IPS DF 6.9 (cell line): ENCODE measurements around the gene NCS1.
"Not testable (repeated sequence)": the region's sequence is repeated elsewhere in the genome, so short reads cannot be mapped to it uniquely, and the experiment has no call there.

Source experiments
- DNase-seq: peaks from one replicate; pipeline ENCODE4 v3.0.0-alpha.2; 2013; ENCODE audit warnings: low read depth, low spot score
- H3K27ac ChIP-seq: one replicate; pipeline ENCODE4 v1.5.1; 2013; ENCODE audit warnings: low read length, control low read depth
- H3K27me3 ChIP-seq: 2 replicates; pipeline ENCODE4 v1.6.1; 2013; ENCODE audit warnings: mild to moderate bottlenecking, low read length; ENCODE audit not compliant: control insufficient read depth, insufficient read depth
- H3K36me3 ChIP-seq: 2 replicates; pipeline ENCODE4 v1.6.1; 2013; ENCODE audit warnings: low read length; ENCODE audit not compliant: control insufficient read depth, insufficient read depth
- H3K4me1 ChIP-seq: 2 replicates; pipeline ENCODE4 v1.6.1; 2013; ENCODE audit warnings: low read length; ENCODE audit not compliant: control insufficient read depth, insufficient read depth
- H3K4me3 ChIP-seq: 2 replicates; pipeline ENCODE4 v1.5.1; 2013; ENCODE audit warnings: mild to moderate bottlenecking, low read length
- H3K9me3 ChIP-seq: 2 replicates; pipeline ENCODE4 v1.6.1; 2013; ENCODE audit warnings: low read length, inconsistent platforms; ENCODE audit not compliant: control insufficient read depth, insufficient read depth
- WGBS: extraction: QIAGEN DNeasy Blood & Tissue Kit; methylation state at CpG from one replicate; pipeline ENCODE4 v1.1.7; 2013; ENCODE audit warnings: mixed read lengths, missing lambda C conversion rate; ENCODE audit not compliant: insufficient read length, insufficient coverage; 5-methylcytosine and 5-hydroxymethylcytosine counted together

Gene NCS1

GRCh38 chr9:130243882-130244170 is 71.6 kb downstream of the NCS1 start:
- no peaks in the 10 kb centered on the region for H3K9me3 ChIP-seq
- no peak overlapping the region for H3K4me3 ChIP-seq
- DNase-seq = no peak
- no peaks in the 10 kb centered on the region for H3K27me3 ChIP-seq
- no peaks in the 10 kb centered on the region for H3K36me3 ChIP-seq
- H3K27ac ChIP-seq = no peak overlapping the region
- peaks cover 5% of the 10 kb centered on the region for H3K4me1 ChIP-seq
- WGBS = no CpG with 5 or more reads among the region's 7 CpGs

GRCh38 chr9:130244548-130245165 is 72.5 kb downstream of the NCS1 start:
- Histone ChIP-seq H3K27me3 (no peaks in the 10 kb centered on the region), H3K9me3 (no peaks in the 10 kb centered on the region), H3K36me3 (no peaks in the 10 kb centered on the region), H3K4me1 (peaks cover 5% of the 10 kb centered on the region), H3K27ac (no peak overlapping the region), H3K4me3 (no peak overlapping the region)
- DNase-seq = no peak
- WGBS = no CpG with 5 or more reads among the region's 13 CpGs

GRCh38 chr9:130245474-130245873 is 73.3 kb downstream of the NCS1 start:
- no peak overlapping the region for H3K27ac ChIP-seq
- H3K4me3 ChIP-seq = no peak overlapping the region
- no peaks in the 10 kb centered on the region for H3K27me3 ChIP-seq
- H3K9me3 ChIP-seq = no peaks in the 10 kb centered on the region
- WGBS = no CpG with 5 or more reads among the region's 11 CpGs
- DNase-seq = no peak
- H3K4me1 ChIP-seq = peaks cover 3% of the 10 kb centered on the region
- no peaks in the 10 kb centered on the region for H3K36me3 ChIP-seq

GRCh38 chr9:130246126-130246525 is 73.9 kb downstream of the NCS1 start:
- Histone ChIP-seq H3K27ac (no peak overlapping the region), H3K4me1 (peaks cover 3% of the 10 kb centered on the region), H3K36me3 (no peaks in the 10 kb centered on the region), H3K9me3 (no peaks in the 10 kb centered on the region), H3K4me3 (no peak overlapping the region), H3K27me3 (no peaks in the 10 kb centered on the region)
- no CpG with 5 or more reads among the region's 3 CpGs for WGBS
- no peak for DNase-seq

- no CpG with 5 or more reads among the region's 23 CpGs for WGBS
- no peaks in the 10 kb centered on the region for H3K36me3 ChIP-seq
- H3K4me3 ChIP-seq = no peak overlapping the region
- DNase-seq = no peak
- peaks cover 2% of the 10 kb centered on the region; the same call in 1 of the 2 replicates for H3K4me1 ChIP-seq
- no peaks in the 10 kb centered on the region for H3K9me3 ChIP-seq
- H3K27ac ChIP-seq = no peak overlapping the region
- H3K27me3 ChIP-seq = no peaks in the 10 kb centered on the region
Measured at GRCh38 chr9:130254747-130255630, 82.8 kb downstream of the NCS1 start.

- WGBS = no CpG with 5 or more reads among the region's 5 CpGs
- Histone ChIP-seq H3K9me3 (no peaks in the 10 kb centered on the region), H3K4me3 (no peak overlapping the region), H3K4me1 (peaks cover 2% of the 10 kb centered on the region; the same call in 1 of the 2 replicates), H3K27me3 (no peaks in the 10 kb centered on the region), H3K36me3 (no peaks in the 10 kb centered on the region), H3K27ac (no peak overlapping the region)
- no peak for DNase-seq
Measured at GRCh38 chr9:130255631-130256134, 83.5 kb downstream of the NCS1 start.

GRCh38 chr9:130256644-130257043 is 84.4 kb downstream of the NCS1 start:
- Histone ChIP-seq H3K9me3 (no peaks in the 10 kb centered on the region), H3K27ac (no peak overlapping the region), H3K36me3 (no peaks in the 10 kb centered on the region), H3K4me3 (no peak overlapping the region), H3K4me1 (peaks cover 2% of the 10 kb centered on the region; the same call in 1 of the 2 replicates), H3K27me3 (no peaks in the 10 kb centered on the region)
- no peak for DNase-seq
- WGBS = no CpG with 5 or more reads among the region's 2 CpGs

- not testable (repeated sequence) for H3K27ac ChIP-seq, H3K27me3 ChIP-seq, H3K4me3 ChIP-seq, H3K9me3 ChIP-seq, H3K36me3 ChIP-seq, H3K4me1 ChIP-seq, DNase-seq
- no CpG with 5 or more reads among the region's 7 CpGs for WGBS
Measured at GRCh38 chr9:130258137-130258536, 85.9 kb downstream of the NCS1 start.

GRCh38 chr9:130259044-130259443 is 86.8 kb downstream of the NCS1 start:
- peaks cover 4% of the 10 kb centered on the region; the same call in 1 of the 2 replicates for H3K4me1 ChIP-seq
- no peaks in the 10 kb centered on the region for H3K9me3 ChIP-seq
- no CpG with 5 or more reads among the region's 4 CpGs for WGBS
- H3K27me3 ChIP-seq = no peaks in the 10 kb centered on the region
- no peak for DNase-seq
- H3K27ac ChIP-seq = no peak overlapping the region
- H3K4me3 ChIP-seq = no peak overlapping the region
- H3K36me3 ChIP-seq = no peaks in the 10 kb centered on the region

- H3K4me1 ChIP-seq = peaks cover 3% of the 10 kb centered on the region
- H3K4me3 ChIP-seq = no peak overlapping the region
- no peak for DNase-seq
- no CpG with 5 or more reads among the region's 16 CpGs for WGBS
- H3K27me3 ChIP-seq = no peaks in the 10 kb centered on the region; the same call in 1 of the 2 replicates
- no peak overlapping the region for H3K27ac ChIP-seq
- no peaks in the 10 kb centered on the region for H3K9me3 ChIP-seq
- no peaks in the 10 kb centered on the region; the same call in 1 of the 2 replicates for H3K36me3 ChIP-seq
Measured at GRCh38 chr9:130260816-130261765, 88.9 kb downstream of the NCS1 start.
